Activated T-cell treated with anti-CD3 and anti-CD28 coated beads for 1 hour (primary cell): ENCODE data around the gene GFY.
"Not testable (repeated sequence)": the region's sequence is repeated elsewhere in the genome, so short reads cannot be mapped to it uniquely, and the experiment has no call there.

Experiments
- DNase-seq: peaks from one replicate; pipeline ENCODE4 v3.0.0-alpha.2; 2020; ENCODE audit warnings: low read depth

The GFY gene

DNA sequence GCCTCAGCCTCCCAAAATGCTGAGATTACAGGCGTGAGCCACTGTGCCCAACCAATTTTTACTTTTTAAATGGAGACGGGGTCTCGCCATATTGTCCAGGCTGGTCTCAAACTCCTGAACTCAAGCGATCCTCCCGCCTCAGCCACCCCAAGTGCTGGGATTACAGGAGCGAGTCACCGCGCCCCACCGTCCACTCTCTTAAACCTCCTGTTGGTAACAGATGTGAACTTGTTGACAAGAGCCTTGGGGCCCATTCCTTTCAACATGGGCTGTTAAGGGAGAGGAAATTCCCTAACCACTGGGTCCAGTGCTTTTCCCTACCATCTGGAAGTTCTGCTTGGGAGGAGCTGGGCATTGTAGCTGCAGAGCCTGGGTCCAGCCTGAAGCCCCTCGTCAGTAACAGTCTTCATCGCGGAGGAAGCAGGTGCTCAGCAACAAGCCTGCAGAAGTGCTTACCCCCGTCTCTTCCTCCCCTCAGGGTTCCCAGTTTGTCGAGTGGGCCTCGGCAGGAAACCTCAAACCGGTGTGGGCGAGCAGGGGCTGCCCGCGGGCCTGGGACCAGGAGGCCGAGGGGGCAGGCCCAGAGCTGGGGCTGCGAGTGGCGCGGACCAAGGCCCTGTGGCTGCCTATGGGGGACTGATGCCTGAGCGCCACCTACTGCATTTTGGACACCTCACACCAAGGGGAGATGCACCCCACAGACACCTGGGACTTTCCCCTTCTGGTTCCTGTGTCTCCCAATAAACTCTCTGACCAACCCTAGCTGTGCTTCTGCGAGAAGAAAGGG is 44.8 kb downstream of the GFY start:
- DNase-seq, result peak; percentile 59

GRCh38 chr19:49470615-49470978 is 45.4 kb downstream of the GFY start:
- no peak for DNase-seq

GRCh38 chr19:49472936-49473335 is 47.7 kb downstream of the GFY start:
- DNase-seq, result no peak

- DNase-seq, result not testable (repeated sequence)
These were observed 48.3 kb downstream of the GFY start for GRCh38 chr19:49473501-49473867.

DNA sequence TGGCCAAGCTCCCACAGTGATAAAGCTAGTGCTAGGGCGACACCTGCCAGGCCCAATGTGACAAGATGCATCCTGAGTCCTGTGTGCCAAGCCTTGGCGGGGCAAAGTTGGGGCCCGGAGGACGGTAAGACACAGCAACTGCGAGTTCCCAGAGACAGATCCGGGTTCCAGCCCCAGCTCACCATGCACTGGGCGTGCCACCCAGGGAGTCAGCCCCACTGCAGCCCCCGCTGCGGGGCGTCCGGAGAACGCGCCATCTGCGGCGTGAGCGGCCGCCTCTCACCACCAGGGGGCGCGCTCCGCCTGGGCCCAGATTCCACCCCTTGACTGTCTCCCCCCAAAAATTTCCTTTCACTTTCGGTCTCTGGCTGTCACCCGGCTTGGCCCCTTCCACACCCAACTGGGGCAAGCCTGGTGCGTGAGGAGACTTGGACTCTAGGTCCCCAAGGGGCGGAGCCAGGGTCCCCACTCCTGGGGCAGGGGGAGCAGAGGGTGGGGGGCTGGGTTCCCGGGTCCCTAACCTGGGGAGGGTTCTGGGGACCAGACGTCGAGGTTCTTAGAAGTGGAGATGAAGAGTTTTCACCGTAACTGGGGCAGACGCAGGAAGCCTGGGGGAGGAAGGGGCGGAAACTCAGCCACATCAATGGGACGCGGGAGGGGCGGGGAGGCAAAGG is 48.8 kb downstream of the GFY start, which contains the start of gene FLT3LG:
Gene FLT3LG, plus strand, starts transcription at position 348 of the 674 bp plus-strand sequence. CDS start 425 bp downstream, outside the sequence.
- peak; percentile 84 for DNase-seq

- DNase-seq, result no peak
These were observed 49.3 kb downstream of the GFY start for GRCh38 chr19:49474542-49474924.

- DNase-seq, result no peak
These were observed 50.2 kb downstream of the GFY start for GRCh38 chr19:49475191-49475917.

GRCh38 chr19:49475995-49476880 is 51.0 kb downstream of the GFY start:
- DNase-seq, result peak; percentile 55
